NCI-H1417 (cell line): ENCODE results near the gene ATG7.
"Not testable (repeated sequence)": the region's sequence is repeated elsewhere in the genome, so short reads cannot be mapped to it uniquely, and the experiment has no call there.

Experiments used
- DNase-seq, 3 experiments: peaks; one replicate each; lab custom pipeline; 2025; lab: John Stamatoyannopoulos, UW

ATG7 gene

DNA sequence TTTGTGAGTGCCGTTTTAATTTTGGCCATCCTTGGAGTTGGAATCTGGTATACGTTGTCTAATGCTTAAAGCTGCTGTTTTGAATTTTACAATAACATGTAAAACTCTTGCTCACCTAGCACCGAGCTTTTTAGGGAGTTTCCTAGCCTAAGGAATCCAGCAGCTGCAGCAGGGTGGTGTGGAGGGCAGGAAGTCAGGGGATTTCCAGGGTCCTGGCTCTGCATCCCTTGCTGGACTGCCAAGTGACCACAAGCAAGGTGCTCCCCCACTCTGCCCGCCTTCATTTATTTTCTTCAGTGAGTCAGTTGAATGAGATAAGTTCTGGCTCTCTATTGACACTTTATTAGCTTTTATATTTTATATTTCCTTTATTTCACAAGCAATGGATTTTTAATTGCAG, 113.7 kb downstream of the ATG7 start:
- DNase-seq = no peak

DNA sequence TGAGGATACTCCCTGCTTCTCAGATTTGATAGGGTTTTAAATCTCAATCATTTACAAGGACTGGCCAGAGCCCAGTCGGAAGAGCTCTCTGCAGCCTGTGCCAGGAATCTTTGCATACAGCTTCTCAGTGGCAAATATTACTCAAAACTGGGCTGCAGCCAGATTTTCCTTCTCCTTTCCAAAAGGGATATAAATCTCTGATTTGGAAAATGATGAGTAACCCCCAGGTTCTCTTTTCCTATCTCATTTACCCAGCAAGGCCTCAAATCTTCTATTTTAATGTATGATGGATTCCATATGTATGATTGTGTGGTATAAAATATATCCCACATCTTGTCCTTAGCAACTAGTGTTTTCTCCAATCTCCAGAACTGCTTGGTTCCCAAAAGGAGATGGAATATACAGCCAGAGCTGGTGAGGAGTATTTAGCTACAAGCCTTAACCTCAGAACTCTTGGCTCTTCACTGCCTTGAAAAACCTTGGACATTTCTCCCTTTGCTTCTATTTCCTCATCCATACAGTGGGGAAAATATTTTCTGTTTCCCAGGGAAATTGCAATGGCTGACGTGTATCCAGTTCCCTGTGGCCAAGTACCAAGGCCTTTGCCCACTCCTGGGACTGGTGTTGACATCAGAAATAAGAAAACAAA, 114.4 kb downstream of the ATG7 start:
- DNase-seq = no peak

DNA sequence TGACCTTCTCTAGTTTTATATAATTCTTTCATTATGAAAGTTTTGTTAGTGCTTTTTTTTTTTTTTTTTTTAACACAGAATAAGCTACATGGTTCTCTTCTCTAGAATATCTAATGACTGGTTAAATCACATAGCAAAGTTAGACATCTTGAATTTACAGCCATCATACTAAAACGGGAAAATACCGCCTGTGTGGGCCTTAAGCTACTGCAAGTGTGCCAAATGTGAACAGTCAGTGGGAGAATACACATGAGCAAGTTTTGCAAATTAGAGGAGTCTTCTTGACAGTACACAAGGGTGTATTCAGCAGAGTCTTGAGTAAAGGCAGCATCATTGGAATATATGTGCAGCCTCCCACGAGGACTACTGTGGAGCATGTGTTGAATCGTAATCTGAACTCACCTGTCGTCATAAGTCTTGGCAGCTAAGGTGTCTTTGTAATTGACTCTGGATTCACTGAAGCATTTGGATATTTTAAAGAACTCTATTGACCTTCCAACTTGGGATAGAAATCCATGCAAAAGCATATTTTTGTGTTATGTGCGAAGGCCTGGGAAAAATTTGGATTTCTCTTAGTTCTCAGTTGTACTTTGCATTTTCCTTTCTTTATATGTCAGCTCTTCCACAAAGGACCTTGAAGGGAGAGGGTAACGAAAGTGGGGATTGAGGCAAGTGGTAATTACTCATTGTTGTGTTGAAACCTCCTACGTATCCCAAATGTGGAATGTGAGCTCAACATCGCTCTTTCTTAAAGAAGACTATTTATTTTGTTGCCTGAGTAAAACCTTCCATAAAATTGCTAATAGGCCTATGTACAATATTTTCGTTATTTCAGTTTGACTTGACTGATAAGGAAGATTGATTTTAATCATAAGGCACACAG, 117.4 kb downstream of the ATG7 start:
- no peak for DNase-seq

DNA sequence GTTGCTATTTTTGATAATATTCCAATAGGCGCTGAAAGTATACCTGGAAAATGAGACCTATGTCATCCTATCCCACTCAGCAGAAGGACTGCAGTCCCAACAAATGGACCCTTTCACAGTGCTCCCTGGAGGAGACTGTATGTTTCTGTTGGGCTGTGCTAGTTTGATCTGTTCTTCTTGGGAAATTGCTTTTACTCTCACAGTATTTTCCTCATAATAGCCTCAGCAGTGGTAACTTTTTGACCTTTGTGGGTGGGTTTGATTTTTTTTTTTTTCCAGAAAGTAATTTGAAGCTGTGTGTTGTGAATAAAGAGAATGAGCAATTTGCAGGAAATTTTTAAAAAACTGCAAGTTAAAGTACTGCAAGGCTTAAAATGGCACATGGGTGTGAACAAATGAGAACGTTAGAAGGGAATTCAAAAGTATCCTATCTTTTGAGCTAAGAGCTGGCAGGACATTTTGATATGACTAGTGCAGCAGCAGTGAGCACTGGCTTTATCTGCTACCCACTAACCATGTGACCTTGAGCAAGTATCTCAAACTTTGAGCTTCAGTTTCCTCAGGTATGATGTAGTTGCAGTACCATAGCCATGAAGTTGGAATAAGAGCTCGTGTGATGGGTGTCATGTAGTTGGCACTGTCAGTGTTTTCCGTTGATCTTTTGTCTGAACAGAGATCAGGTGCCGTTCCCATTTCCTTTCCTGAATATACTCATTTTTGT, 118.4 kb downstream of the ATG7 start:
- no peak for DNase-seq

DNA sequence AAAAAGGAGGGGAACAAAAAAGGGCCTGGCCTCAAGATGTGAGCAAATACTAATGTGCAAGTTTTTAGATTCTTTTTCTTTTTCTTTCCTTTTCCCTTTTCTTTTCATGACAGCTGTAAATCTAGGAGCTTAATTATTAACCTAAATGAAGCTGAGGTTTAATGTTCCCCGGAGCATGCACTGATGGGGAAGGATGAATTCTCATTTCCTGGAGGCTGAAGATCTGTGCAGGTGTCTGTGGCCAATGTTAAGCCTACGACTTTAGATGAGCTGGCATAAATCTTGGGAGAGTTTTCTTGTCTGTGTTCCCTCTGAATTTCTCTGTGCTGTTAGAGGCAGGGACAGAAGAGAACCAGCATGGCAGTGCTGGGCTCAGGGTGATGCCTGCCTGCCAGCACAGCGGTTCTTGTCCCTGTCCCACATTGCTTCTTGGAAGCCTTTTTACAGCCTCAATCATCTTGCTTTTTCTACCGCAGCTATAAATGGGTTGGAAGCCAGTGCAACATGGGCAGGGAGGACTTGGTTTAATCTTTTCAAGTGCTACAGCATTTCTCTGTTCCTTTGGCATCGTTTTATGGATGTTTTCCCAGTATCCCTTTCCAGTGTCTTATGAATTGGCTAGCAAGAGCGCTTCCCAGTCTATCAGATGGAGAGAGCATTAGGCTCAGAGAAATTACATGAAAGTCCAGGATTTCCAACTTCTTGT, 119.1 kb downstream of the ATG7 start:
- DNase-seq = no peak

DNA sequence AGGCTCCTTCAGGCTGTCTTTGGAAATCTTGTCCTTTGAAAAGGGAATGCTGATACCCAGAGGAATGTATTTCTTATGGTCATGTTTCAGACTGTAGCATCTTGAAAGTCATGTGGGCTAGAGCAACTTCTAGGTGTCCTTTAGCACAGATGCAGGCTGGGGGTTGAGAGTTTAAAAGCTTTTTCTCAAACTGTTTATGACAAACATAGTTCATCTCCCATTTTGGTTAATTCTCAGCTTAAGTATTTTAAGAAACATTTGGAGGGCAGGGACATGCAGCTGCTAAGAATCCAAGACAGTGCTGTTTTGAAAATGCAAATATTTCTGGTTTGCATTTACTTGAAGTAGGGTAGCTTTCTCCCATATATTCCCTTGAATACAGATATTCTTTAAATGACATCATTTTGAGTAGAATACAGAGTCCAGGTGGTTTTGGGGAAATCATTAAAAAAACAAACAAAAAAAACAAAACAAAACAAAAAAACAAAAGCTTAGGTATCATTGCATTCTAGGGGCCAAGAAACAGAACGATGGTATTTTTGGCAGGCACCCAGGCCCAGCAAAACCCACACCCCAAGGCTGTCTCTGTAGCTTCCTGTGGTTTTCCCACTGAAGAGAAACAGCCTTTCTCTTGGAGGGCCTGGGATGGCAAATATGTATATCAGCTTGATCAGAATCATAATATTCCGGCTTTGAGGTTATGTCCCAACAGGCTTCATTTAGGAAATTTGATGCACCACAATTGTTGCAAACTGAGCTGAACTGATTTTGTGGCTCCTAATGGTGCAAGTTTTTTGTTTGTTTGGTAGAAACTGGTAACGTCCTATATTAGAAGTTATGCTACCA, 120.0 kb downstream of the ATG7 start:
- no peak for DNase-seq

DNA sequence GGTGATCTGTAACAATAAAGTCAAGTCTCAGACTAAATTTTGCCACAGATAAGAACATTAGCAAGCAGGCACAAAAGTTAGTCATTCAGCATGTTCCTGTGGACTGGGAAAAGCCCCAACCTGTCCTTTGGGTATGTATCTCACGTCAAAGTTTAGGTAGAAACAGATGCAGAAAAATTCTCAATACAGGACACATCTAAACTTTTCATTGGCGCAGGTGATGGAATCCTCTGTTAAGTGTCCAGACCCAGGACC, 120.6 kb downstream of the ATG7 start:
- no peak for DNase-seq

DNA sequence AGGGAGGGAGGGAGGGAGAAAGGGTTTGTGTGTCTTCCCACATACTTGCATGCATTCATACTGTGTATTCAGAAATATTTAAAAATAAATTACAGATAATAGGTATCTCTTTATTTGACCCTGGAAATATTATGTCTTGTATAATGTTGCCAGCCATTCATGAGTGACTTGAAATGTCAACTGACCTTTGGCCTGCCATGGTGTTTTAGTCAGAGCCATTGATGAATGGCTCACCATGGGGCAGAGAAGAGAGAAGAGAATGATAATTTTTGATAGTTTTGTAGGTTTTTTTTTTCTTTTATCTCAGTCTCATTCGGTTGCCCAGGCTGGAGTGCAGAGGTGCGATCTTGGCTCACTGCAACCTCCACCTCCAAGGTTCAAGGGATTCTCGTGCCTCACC, 121.2 kb downstream of the ATG7 start:
- no peak for DNase-seq

DNA sequence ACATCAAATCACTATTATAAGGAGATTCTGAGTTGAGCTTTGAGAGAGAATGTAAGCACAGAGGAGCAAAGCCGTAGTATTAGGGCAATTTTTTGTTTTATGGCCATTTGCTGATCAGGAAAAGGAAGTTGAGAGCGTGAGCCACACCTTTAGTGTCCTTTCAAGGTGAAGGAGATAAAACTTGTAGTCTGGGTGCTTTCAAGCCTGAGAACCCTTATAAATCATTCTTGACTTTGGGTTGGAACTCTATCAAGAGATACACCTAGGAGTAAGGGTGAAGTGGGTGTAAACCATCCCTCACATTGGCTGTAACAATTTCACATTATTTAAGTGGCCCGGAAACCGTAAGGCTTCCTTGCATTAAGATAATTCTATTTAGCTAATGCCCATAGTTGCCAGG, 122.2 kb downstream of the ATG7 start:
- DNase-seq = no peak

DNA sequence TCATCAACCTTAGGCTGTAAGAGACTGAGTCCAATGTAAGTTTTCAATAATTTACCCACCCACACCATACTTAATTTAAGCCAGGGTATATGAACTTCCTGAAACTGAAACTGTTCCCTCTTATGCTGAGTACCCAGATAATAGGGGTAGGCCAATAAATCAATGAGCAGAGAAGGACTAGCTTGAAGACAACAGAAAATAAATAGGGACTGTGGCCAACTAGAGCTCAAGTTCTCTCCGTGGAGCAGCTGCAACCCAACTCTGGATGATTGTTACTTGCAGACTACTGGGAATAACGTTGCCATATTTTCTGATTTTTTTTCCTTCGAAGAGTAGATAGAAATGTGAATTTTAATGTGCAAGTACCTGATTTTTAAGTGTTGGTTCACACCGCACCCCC, 128.0 kb downstream of the ATG7 start:
- peak in 1 of 3 experiments; percentile 3 for DNase-seq

DNA sequence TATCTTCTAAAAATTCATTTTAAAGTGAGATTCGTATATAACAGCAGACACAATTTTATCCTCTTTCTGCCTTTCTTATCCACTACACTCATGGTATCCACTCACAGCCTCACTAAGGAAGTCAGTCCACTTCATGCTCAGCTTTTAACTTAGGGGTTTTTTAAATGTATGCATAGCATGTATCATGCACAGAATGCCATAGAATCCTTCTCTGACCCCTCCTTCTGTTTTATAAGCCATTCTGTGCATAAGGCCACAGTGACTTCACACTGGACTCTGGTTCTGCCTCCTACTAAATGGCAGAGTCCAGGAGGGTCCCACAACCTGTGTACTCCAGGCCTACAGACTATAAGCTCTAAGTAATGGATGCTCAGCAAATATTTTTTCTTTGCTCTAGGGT, 129.2 kb downstream of the ATG7 start:
- DNase-seq = no peak

DNA sequence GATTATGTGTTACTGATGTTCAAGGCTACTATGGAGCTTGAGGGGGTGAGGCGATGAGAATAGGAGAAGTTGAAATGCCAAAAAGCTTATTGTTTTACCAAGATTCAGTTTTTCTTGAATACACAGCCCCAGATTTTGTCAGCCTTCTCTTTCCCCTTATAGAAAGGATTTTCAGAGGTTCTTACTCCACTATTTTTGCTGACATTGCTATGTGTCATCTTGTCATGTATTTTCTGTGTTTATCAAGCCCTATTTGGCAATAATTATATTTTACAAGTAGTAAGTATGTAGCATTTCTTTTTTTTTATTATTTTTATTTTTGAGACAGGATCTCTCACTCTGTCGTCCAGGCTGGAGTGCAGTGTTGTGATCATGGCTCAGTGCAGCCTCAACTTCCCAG, 133.1 kb downstream of the ATG7 start:
- no peak for DNase-seq

DNA sequence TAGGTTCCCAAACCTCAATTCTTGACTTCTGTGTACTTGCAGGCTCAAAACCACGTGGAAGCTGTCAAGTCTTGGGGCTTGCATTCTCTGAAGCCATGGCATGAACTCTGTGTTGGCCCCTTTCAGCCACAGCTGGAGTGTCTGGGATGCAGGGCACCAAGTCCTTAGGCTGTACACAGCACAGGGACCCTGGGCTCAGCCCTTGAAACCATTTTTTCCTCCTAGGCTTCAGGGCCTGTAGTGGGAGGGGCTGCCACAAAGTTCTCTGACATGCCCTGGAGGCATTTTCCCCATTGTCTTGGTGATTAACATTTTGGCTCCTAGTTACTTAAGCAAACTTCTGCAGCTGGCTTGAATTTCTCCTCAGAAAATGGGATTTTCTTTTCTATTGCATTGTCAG, 135.4 kb downstream of the ATG7 start:
- no peak for DNase-seq

DNA sequence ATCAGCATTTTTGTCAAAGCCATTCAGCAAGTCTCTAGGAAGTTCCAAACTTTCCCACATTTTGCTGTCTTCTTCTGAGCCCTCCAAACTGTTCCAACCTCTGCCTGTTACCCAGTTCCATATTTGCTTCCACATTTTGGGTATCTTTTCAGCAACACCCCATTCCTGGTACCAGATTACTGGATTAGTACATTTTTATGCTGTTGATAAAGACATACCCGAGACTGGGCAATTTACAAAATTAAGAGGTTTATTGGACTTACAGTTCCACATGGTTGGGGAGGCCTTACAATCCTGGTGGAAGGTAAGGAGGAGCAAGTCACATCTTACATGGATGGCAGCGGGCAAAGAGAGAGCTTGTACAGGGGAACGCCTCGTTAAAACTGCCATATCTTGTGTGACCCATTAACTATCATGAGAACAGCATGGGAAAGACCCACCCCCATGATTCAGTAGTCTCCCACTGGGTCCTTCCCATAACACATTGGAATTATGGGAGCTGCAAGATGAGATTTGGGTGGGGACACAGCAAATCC, 136.2 kb downstream of the ATG7 start:
- not testable (repeated sequence) for DNase-seq

DNA sequence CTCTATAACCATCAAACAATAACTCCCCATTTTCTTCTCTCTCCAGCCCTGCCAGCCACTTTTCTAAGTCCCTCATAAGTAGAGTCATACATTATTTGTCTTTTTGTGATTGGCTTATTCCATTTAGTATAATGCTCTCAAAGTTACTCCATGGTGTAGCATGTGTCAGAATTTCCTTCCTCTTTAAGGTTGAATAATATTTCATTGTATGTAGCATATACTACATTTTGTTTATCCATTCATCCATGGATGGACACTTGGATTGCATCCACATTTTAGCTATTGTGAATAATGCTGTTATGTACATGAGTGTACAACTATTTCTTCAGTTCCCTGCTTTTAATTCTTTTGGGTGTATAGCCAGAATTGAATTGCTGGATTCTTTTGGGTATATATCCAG, 138.4 kb downstream of the ATG7 start:
- DNase-seq = no peak

DNA sequence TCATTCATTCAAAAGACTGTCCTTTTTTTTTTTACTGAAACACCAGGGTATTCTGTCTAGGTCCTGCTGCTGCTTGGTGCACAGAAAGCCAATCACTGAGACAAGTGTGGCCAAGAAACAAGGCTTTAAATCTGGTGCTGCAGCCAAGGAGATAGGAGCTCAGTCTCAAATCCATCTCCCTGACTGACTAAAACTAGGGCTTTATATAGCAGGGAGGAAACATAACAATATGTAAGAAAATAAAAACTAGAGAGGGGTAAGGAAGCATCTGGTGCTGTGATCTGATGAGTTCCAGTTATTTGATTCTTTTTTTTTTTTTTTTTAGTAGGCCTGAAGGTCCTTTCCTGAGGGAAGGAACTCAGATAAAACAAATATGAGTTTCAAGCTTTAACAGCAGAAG, 139.8 kb downstream of the ATG7 start:
- DNase-seq = no peak

DNA sequence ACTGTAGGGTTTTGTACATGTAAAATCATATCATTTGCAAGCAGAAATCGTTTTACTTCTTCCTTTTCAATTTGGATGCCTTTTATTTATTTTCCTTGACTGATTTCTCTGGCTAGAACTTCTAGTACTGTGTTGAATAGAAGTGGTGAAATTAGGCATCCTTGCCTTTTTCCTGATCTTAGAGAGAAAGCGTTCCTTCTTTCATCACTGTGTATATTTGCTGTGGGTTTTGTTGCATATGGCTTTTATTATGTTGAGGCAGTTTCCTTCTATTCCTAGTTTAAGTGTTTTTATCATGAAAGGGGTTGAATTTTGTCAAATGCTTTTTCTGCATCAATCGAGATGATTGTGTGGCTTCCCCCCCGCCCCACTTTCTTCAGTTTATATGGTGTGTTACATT, 140.9 kb downstream of the ATG7 start:
- no peak for DNase-seq

DNA sequence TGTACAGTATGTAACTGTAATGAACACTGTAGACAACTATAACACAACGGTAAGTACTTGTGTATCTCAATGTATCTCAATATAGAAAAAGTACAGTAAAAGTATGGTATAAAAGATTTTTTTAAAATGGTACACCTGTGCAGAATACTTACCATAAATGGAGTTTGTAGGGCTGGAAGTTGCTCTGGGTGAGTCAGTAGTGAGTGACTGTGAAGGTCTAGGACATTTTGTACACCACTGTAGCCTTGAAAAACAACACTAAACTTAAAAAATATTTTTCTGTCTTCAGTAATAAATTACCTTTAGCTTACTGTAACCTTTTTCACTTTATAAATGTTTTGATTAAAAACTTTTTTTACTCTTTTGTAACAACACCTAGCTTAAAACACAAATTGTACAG, 142.9 kb downstream of the ATG7 start:
- DNase-seq = no peak

DNA sequence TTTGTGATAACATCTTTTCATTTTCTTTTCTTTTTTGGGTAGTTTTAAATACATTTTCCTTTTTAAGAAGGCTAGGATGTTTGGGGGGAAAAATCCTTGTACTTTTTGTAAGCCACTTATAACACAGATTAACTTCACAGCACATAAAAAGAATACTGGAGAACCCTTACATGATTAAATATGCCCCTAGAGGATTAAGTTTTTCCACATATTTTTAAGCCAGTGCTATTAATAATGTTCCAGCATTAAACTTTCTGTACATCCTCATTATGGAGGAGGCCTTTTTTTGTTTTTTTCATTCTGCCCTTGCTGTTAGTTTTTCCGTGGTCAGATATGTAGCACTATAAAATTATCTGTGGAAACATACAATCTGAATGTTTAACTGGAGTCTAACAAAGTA, 147.9 kb downstream of the ATG7 start:
- no peak for DNase-seq

DNA sequence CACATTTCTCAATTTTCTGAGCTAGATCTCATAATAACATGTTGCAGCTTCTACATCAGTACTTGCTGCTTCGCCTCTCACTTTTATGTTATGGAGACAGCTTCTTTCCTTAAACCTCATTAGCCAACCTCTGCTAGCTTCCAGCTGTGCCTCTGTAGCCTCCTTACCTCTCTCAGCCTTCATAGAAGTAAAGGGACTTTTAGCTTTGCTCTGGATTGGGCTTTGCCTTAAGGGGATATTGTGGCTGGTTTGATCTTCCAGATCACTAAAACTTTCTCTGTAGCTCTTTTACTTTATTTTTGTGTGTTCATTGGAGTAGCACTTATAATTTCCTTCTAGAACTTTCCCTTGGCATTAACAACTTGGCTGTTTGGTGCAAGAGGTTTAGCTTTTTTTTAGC, 150.1 kb downstream of the ATG7 start:
- no peak for DNase-seq

DNA sequence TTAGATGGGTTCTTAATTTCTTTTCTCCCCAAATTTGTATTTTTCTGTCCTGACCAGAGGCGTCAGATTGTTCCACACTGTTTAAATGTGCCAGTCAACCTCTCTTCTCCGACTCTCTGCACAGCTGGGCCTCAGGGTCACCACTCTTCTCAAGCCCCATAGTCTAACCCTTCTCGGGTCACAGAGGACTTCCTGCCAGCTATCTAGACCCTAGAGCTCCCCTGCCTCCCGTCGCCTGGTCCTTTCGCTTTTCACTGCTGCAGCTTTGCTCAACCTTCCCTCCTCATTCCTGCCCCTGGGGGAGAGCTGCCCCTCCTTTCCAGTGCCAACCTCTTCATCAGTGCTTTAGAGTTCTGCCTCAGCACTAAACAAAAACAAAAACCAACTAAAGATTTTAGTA, 151.7 kb downstream of the ATG7 start:
- DNase-seq = no peak

DNA sequence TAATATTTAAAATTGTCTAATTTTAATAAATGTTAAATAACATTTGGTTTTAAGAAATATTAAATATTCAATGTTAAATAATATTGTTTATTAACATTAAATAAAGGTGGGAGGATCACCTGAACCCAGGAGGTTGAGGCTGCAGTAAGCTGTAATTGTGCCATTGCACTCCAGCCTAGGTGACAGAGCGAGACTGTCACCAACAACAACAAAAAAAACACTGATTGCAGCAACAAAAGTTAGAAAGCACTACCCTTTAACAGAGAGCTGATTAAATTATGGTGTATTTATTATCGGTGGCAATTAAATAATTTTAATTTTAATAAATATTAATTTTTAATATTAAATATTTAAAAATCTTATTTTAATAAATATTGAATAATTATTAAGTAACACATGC, 152.1 kb downstream of the ATG7 start:
- DNase-seq = no peak
